ENCODE data around the gene IRF2BPL.

IRF2BPL gene

GRCh38 chr14:77045238-77046162 is 17.0 kb upstream of the IRF2BPL start:
- H3K27ac Mint-ChIP-seq = peak overlapping the region; percentile 51

GRCh38 chr14:77044783-77045237 is 16.3 kb upstream of the IRF2BPL start:
- Mint-ChIP-seq H3K4me3 (no peak overlapping the region), H3K9me3 (no peaks in the 10 kb centered on the region), H3K36me3 (ENCODE audit: low read depth) (no peaks in the 10 kb centered on the region), H3K27me3 (no peaks in the 10 kb centered on the region), H3K27ac (peak overlapping the region; percentile 92), H3K4me1 (ENCODE audit: low read depth) (peaks cover 57% of the 10 kb centered on the region)
- intact Hi-C loops (cut with micrococcal nuclease) = loop anchor here (5.0 kb wide), 1 partner anchor 88 kb away; no protein-coding TSS in a partner anchor

More at GRCh38 chr14:77045238-77046162, 17.0 kb upstream of the IRF2BPL start:
- intact Hi-C loops (cut with micrococcal nuclease) = no loop called here
- H3K9me3 Mint-ChIP-seq = no peaks in the 10 kb centered on the region
- H3K27me3 Mint-ChIP-seq = no peaks in the 10 kb centered on the region
- no peak overlapping the region for H3K4me3 Mint-ChIP-seq
- peaks cover 60% of the 10 kb centered on the region for H3K4me1 Mint-ChIP-seq (ENCODE audit: low read depth)
- no peaks in the 10 kb centered on the region for H3K36me3 Mint-ChIP-seq (ENCODE audit: low read depth)

GRCh38 chr14:77043984-77044485 is 15.5 kb upstream of the IRF2BPL start:
- Mint-ChIP-seq H3K4me3 (peak overlapping the region; percentile 2), H3K4me1 (ENCODE audit: low read depth) (peaks cover 63% of the 10 kb centered on the region)

DNA sequence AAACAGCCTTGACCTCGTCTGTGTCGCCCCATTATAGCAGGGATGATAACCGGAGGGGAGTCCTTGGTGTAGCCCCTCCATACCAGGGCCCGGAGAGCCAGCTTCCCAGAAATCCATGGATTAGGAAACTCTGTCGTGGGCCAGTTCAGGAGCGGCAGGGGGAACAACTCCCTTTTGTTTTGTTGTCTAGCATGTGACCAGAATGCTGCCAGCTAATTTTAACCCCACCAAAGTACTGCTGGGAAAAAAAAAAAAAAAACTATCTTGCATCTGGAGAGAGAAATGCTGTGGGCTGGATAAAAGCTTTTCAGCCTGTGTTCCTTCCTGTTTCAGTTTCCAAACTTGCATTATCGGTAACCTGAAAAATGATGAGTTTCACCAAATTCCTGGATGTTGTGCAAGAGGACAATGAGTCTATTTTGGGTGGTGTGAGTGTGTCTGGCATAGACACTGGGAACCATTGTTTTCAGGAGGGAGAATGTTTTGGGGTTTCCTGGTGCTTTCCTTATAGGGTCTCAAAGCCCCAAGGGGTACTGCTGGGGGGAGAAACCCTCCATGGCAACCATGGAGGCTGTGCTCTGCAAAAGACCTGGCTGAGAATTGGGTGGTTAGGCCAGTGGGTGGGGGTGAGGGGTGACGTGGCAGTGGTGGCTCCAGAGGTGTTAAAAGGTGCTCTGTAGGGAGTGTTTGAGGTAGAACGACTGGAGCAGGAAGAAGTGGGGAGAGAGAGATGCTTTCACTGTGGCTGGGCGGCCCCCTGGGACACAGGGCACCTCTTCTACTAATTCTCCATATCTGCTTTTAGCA is 14.9 kb upstream of the IRF2BPL start:
- no peaks in the 10 kb centered on the region for H3K27me3 Mint-ChIP-seq
- peaks cover 70% of the 10 kb centered on the region for H3K4me1 Mint-ChIP-seq (ENCODE audit: low read depth)
- no peaks in the 10 kb centered on the region for H3K9me3 Mint-ChIP-seq
- peak overlapping the region; percentile 40 for H3K4me3 Mint-ChIP-seq
- intact Hi-C loops (cut with micrococcal nuclease) = loop anchor here (5.0 kb wide), 1 partner anchor 86 kb away; no protein-coding TSS in a partner anchor
- peak overlapping the region; percentile 92 for H3K27ac Mint-ChIP-seq
- no peaks in the 10 kb centered on the region for H3K36me3 Mint-ChIP-seq (ENCODE audit: low read depth)

More at GRCh38 chr14:77043984-77044485, 15.5 kb upstream of the IRF2BPL start:
- Mint-ChIP-seq H3K9me3 (no peaks in the 10 kb centered on the region), H3K27me3 (no peaks in the 10 kb centered on the region), H3K36me3 (ENCODE audit: low read depth) (no peaks in the 10 kb centered on the region), H3K27ac (peak overlapping the region; percentile 92)
- intact Hi-C loops (cut with micrococcal nuclease) = loop anchor here (5.0 kb wide), 1 partner anchor 87 kb away; no protein-coding TSS in a partner anchor

DNA sequence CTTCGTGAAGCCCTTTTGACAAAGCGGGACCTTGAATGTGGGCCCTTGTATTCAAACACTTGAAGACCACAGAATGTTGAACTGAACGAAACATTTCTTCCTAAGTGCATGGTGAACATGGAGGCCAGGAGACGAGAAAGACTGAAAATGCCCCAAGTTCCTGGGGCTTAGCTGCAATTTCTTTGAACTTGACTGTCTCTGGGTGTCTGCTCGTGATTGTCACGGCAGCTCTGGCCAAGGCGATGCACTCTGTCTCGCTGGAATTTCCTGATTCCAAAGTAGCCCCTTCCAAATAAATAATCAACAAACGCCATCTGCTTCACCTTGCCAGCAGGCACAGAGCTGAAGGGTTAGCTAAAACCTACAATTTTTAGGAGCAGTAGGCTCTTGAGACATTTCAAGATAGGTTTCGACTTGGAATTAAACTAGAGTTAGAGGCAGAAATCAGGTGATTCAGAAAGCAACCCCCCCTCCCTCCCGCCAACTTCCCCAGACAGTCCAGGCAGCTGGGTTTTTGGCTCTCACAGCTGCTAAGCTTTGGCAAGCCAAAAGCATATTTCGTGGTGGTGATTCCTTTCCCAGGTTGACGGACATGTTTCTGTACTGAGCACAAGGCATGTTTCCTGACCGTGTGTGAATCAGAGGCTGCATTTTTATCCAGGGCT is 13.5 kb upstream of the IRF2BPL start:
- Mint-ChIP-seq H3K4me1 (ENCODE audit: low read depth) (peaks cover 78% of the 10 kb centered on the region), H3K4me3 (no peak overlapping the region), H3K9me3 (no peaks in the 10 kb centered on the region), H3K27ac (peak overlapping the region; percentile 92), H3K27me3 (no peaks in the 10 kb centered on the region), H3K36me3 (ENCODE audit: low read depth) (no peaks in the 10 kb centered on the region)
- intact Hi-C loops (cut with micrococcal nuclease) = loop anchor here (5.0 kb wide), 1 partner anchor 85 kb away; no protein-coding TSS in a partner anchor

GRCh38 chr14:77040741-77041653 is 12.5 kb upstream of the IRF2BPL start:
- H3K27me3 Mint-ChIP-seq = no peaks in the 10 kb centered on the region
- peaks cover 88% of the 10 kb centered on the region for H3K4me1 Mint-ChIP-seq (ENCODE audit: low read depth)
- H3K9me3 Mint-ChIP-seq = no peaks in the 10 kb centered on the region
- intact Hi-C loops (cut with micrococcal nuclease) = loop anchor here (1.0 to 5.0 kb wide), 2 partner anchors 13 to 84 kb away; partner anchors contain the start of gene IRF2BPL
- peak overlapping the region; percentile 42 for H3K4me3 Mint-ChIP-seq
- H3K36me3 Mint-ChIP-seq (ENCODE audit: low read depth) = no peaks in the 10 kb centered on the region
- H3K27ac Mint-ChIP-seq = peak overlapping the region; percentile 92

DNA sequence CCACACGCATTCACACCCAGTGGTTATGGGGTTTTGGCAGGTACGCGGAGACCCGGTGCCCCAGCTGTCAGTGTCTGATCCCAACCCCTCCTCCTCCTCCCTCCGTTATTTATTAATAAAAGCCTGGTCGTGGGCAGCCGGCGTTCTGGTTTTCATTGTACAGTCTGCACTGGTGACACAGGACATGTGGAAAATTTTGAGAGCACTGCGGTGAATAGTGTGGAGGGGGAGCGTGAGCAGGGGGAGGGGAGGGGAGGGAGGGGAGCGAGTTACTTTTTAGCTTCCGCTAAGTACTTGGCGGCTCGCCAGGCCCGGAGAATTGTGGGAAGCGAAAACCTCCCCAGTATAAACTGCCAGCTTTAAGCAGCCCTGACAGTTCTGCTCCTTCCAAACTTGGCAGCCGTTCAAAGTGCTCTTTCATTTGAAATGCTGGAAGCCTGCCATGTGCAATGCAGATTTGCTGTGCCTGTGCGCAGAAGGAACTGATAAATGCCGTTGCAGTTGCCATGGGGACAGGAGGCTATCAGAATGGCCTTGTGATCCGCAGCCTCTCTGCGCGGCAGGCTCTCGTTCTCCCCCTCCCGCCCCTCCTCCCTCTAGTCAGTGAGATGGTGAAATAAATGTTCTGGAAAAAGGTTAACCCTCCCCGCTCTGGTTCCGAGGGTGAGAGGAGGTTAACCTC is 11.7 kb upstream of the IRF2BPL start:
- H3K27me3 Mint-ChIP-seq = no peaks in the 10 kb centered on the region
- intact Hi-C loops (cut with micrococcal nuclease) = loop anchor here (1.0 to 5.0 kb wide), 2 partner anchors 12 to 83 kb away; partner anchors contain the start of gene IRF2BPL
- H3K4me1 Mint-ChIP-seq (ENCODE audit: low read depth) = peaks cover 89% of the 10 kb centered on the region
- peak overlapping the region; percentile 42 for H3K4me3 Mint-ChIP-seq
- H3K9me3 Mint-ChIP-seq = no peaks in the 10 kb centered on the region
- H3K36me3 Mint-ChIP-seq (ENCODE audit: low read depth) = no peaks in the 10 kb centered on the region
- peak overlapping the region; percentile 92 for H3K27ac Mint-ChIP-seq

DNA sequence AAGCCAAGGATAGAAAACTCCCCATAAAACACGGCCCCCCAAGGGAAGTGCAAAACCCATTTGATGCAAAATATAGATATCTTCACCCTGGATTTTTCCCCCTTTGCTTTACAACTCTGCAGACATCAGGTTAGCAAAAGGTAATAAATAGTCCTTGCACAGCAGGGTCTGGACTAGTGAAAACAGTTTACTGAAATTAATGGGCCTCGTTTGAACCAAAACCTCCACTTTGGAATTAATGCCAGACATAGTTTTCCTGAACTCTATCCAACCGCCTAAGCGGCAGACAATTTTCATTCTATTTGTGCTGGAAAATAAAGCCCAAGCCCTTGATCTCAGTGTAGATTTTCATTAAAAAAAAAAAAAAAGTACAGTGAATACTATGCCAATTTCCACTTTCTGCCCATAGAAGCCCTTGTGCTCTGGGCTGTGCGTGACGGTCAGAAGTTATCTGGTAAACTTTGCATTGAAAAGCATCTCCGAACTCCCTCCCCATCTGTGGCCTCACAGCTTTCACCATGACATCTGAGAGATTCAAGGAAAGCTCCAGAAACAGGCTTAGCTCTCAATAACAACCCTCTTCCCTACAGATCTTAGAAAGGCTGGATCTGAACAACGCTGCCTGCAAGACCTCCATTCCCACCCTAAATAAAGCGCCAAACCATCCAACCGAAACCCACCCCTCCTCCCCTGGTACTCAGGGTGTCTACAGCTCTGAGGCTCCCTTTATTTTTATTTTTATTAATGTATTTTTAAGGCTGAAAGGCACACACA is 11.0 kb upstream of the IRF2BPL start:
- H3K36me3 Mint-ChIP-seq (ENCODE audit: low read depth) = no peaks in the 10 kb centered on the region
- H3K4me3 Mint-ChIP-seq = peak overlapping the region; percentile 44
- H3K4me1 Mint-ChIP-seq (ENCODE audit: low read depth) = peaks cover 85% of the 10 kb centered on the region
- H3K27ac Mint-ChIP-seq = peak overlapping the region; percentile 92
- H3K9me3 Mint-ChIP-seq = no peaks in the 10 kb centered on the region
- intact Hi-C loops (cut with micrococcal nuclease) = loop anchor here (1.0 to 5.0 kb wide), 2 partner anchors 11 to 82 kb away; partner anchors contain the start of gene IRF2BPL
- no peaks in the 10 kb centered on the region for H3K27me3 Mint-ChIP-seq

DNA sequence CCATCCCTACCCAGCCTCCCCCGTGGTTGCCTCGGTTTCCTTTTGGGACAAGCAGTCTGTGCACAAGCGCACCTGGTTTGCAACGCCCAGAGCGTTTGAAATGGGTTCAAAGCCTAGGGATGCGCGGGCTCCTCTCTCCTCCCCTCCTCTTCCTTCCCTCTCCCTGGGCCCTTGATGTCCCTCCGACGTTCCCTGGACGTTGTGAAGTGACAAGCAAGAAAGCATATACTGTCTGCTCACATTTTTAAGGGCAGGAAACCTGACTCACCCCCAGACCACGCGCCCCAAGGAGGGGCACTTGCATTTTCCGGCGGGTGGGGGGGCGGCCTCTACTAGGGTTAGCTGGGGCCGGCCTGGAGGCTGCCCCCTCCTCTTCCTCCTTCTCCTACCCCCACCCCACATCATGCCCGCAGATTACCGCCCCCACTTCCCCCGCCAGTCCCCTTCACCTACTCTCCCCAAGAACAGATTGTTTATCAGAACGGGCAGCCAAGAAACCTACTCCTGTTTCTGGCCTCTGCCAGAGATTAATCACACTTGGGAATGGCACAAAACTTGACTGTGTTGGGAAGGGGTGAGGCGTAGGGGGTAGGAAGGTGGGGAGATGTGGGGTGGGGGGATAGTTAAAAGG is 9.5 kb upstream of the IRF2BPL start:
- no peaks in the 10 kb centered on the region for H3K36me3 Mint-ChIP-seq (ENCODE audit: low read depth)
- H3K4me3 Mint-ChIP-seq = peak overlapping the region; percentile 10
- peaks cover 85% of the 10 kb centered on the region for H3K4me1 Mint-ChIP-seq (ENCODE audit: low read depth)
- intact Hi-C loops (cut with micrococcal nuclease) = no loop called here
- H3K27ac Mint-ChIP-seq = peak overlapping the region; percentile 92
- H3K27me3 Mint-ChIP-seq = no peaks in the 10 kb centered on the region
- H3K9me3 Mint-ChIP-seq = no peaks in the 10 kb centered on the region

- peaks cover 86% of the 10 kb centered on the region for H3K4me1 Mint-ChIP-seq (ENCODE audit: low read depth)
- no peaks in the 10 kb centered on the region for H3K36me3 Mint-ChIP-seq (ENCODE audit: low read depth)
- no peaks in the 10 kb centered on the region for H3K27me3 Mint-ChIP-seq
- no peak overlapping the region for H3K4me3 Mint-ChIP-seq
- intact Hi-C loops (cut with micrococcal nuclease) = no loop called here
- peak overlapping the region; percentile 92 for H3K27ac Mint-ChIP-seq
- H3K9me3 Mint-ChIP-seq = no peaks in the 10 kb centered on the region
Observed at GRCh38 chr14:77037215-77037937, 8.9 kb upstream of the IRF2BPL start.

Data from dendritic cell treated with granulocyte-macrophage colony-stimulating factor and Interleukin-4, amounts not matched to agents 40 ng/mL and 50 ng/mL, for 4 days (primary cell).